NOMO-1 (cell line): ENCODE results near the gene AHNAK2.
A peak's percentile ranks its signal among the peaks of the same experiment; 100 is the strongest.
"Not testable (repeated sequence)": the region's sequence is repeated elsewhere in the genome, so short reads cannot be mapped to it uniquely, and the experiment has no call there.

Experiments used
- DNase-seq, 2 experiments: peaks; one replicate each; lab custom pipeline; 2025; ENCODE audit not compliant: unreplicated experiment in 2 of 2; lab: John Stamatoyannopoulos, UW

Gene AHNAK2

DNA sequence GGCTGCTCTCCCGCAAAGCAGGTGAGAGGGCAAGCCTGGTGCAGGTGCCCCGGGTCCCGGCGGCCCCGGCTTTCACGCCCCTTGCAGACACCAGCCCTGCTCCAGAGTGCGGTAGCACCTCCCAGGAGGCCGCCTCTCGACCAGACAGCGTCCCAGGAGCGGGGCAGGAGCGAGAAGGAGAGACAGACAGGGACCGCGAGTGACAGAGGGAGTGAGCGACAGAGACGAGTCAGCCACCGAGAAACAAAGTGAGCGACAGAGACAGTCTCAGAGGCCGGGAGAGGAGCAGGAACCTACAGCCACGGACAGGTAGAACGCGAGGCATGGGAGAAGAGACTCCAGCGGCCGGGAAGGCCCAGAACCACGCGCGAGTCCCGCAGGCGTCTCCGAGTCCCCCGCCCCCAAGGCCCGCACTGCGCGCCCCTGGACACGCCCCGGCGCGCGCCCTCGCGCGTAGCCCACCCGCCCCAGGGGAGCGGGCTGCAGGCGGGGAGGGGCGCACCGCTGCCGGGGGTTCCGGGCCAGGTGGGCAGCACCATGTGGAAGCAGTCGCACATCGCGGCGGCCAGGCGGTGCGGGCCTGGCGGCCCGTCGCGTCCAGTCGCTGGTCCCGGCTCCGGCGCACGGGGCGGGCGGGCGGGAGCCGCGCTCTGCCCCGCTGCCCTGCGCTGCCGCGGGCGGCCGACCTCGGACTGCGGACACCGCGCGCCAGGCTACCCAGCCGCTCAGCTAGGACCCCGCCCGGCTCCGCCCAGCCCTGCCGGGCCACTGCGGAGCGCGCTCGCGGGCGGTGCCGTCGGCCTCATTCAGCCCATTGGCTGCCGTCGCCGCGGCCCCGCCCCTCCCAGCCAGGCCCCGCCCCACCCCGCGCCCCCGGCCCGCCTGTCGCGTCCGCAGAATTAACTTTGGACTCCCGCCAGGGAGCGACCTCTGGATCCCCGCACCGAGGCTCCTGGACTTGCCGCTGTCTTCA, at the start of gene AHNAK2:
AHNAK2 (minus strand) TSS at position 694 of the 973 bp plus-strand sequence; CDS start at position 557, 137 bp downstream.
- peak; percentile 12 to 16 for DNase-seq

DNA sequence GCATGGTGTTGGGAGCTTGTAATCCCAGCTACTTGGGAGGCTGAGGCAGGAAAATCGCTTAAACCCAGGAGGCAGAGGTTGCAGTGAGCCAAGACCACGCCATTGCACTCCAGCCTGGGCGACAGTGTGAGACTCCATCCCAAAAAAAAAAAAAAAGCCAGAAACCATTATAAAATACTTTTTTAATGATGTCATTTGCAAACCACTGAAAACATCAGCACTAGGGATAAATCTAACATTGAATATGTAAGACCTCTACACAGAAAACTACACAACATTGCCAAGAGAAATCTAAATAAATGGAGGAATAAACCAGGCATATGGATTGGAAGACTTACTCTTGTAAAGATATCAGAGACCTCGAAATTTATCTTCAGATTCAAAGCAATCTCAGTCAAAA, 49.5 kb upstream of the AHNAK2 start:
- DNase-seq: not testable (repeated sequence)

DNA sequence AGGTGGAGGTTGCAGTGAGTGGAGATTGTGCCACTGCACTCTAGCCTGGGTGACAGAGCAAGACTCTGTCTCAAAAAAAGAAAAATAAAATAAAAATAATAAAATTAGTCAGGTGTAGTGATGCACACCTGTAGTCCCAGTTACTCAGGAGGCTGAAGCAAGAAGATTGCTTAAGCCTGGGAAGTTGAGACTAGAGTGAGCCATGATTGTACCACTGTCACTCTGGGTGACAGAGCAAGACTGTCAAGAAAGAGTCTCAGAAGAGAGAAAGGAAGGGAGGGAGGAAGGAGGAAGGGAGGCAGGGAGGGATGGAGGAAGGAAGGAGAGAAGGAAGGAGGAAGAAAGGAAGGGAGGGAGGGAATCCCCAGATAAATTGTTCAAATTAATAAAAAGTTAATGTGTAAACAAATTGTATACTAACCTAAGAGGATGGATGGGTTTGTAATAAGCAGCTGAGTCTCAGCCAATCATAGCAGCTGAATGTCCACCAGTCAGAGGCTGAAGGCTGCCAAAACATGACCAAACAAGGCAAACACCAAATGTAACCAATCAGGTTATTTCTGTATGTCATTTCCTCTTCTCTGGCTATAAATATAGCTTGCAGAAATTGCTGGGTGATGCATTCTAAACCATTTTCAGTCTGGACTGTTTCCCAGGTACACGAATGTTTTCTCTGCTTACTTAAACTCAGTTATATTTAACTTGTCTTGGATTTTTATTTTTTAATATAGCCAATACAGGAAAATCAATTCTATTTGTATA, 48.8 kb upstream of the AHNAK2 start:
- no peak for DNase-seq

DNA sequence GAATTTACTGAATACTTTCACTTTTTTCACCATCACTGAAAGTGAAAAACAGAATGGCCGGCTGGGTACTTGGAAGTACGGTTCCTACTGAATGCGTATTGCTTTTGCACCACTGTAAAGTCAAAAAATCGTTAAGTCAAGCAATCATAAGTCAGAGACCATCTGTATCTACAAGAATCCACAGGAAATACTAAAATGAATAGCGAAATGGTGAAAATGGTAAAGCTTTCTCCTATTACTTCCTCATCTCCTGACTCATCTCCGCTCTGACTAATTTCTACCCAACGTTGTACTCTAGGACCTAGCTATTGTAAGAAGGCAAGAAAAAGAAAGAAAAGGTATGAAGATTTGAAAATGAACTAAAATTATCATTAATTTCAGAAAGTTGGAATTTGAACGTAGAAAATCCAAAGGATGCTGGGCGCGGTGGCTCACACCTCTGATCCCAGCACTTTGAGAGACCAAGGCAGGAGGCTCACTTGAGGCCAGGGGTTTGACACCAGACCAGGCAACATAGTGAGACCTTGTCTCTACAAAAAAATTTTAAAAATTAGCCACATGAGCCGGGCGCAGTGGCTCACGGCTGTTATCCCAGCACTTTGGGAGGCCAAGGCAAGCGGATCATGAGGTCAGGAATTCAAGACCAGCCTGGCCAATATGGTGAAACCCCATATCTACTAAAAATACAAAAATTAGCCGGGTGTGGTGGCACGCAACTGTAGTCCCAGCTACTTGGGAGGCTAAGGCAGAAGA, 48.0 kb upstream of the AHNAK2 start:
- peak; percentile 50 to 81 for DNase-seq

DNA sequence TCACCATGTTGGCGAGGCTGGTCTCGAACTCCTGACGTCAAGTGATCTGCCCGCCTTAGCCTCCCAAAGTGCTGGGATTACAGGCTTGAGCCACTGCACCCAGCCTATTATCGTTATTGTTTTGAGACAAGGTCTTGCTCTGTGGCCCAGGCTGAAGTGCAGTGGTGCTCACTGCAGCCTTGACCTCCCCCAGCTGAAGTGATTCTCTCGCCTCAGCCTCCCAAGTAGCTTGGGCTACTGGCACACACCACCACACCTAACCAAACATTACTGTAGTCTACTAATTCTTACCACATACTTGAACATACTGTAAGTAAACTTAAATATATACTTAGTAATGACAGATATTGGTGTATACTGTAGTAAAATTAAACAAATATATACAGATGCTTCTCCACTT, 47.3 kb upstream of the AHNAK2 start:
- no peak for DNase-seq

GRCh38 chr14:105023791-105024480, 45.8 kb upstream of the AHNAK2 start:
- DNase-seq: no peak

- no peak for DNase-seq
These were observed 45.0 kb upstream of the AHNAK2 start for GRCh38 chr14:105023144-105023543.

DNA sequence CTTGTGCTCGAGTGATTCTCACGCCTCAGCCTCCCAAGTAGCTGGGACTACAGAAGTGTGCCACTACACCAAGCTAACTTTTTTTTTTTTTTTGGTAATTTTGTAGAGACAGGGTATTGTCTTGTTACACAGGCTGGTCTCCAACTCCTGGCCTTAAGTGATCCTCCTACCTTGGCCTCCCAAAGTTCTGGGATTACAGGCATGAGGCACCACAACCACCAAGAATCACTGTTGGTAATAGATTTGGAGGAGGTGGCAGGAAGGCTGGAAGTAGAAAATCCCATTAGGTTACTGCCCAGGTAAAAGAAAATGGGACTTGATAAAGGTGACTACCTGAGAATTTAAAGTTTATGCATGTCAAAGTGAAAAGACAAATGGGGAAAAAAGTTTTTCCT, 44.1 kb upstream of the AHNAK2 start:
- DNase-seq: no peak

- peak; percentile 42 to 64 for DNase-seq
These were observed 43.6 kb upstream of the AHNAK2 start for GRCh38 chr14:105021656-105022275.

GRCh38 chr14:105020815-105021655, 42.9 kb upstream of the AHNAK2 start, which contains the start of gene CDCA4:
CDCA4 (minus strand) TSS chr14:105021083; CDS start chr14:105011929, 9,154 bp downstream.
- DNase-seq: peak; percentile 99

DNA sequence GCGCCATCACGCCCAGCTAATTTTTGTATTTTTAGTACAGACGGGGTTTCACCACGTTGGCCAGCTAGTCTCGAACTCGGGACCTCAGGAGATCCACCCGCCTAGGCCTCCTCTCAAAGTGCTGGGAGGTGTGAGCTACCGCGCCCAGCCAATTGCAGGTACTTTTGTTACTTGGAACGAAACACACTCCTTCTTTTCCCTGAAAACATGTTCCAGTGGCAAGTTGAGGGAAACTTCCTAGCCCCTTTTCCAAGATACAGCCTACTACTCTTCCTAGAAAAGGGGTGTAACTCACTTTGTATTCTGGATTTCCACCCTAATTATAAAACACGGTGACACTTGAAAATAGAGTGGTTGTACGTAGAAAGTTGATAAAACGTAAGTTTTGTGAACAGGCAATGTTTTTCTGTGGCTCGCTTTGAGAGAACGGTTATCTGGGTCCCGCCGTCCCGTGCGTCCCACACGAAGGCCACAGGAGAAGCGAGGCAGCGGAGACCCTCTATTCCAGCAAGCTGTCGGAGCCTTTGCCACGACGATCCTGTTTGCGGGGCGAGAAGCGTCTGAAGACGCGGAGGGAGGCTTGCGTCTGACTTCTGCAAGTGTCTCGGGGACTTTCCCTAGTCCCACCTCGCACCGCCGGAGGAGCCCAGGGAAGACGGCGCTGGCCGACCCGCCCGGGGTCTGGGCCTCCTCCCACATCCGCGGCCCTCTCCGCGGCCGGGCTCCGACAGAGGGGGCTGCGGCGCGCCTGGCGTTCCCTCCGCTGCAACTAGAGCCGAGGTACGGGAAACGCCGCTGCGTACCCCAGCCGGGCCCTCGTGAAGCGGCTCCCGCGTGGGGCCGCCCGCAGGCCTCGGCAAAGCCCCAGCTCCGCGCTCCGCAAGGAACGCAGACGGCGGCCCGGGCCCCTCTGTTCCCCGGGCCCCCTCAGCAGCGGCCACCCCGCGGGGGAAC, 42.0 kb upstream of the AHNAK2 start:
- peak in 1 of 2 experiments; percentile 18 for DNase-seq

DNA sequence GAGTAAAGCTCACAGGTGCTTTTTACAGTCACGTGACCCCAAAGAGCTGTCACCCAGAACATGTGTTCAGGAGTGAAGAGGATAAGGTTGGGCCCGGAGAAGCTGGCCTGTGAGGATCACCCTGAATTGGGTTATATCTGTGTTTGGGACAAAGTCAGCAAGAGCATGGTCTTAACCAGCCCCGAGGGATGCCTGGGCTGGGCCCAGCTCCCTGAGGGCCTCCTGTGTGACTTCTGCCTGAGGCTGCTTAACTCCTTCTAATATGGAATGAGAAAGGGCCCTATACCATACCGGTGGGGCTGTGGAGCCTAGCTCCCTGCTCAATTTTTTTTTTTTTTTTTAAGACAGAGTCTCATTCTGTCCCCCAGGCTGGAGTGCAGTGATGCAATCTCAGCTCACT, 40.2 kb upstream of the AHNAK2 start:
- DNase-seq: no peak

DNA sequence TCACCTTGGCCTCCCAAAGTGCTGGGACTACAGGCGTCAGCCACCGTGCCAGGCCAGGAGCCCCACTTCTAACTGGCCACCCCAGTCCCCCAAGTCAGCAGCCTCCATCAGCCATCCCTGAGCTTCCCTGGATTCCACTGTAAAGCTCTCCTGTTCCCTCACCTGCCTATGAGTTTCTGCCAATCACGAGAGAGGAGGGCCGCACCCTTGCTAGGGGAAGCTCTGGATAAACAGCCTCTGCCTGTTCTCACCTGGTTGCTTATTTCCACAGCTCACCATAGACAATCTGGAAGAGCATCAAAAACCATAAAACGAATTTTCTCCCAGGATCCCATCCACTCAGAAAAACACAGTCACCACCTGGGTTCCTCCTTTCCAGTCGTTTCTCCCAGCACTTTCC, 37.7 kb upstream of the AHNAK2 start:
- no peak for DNase-seq

- DNase-seq: no peak
These were observed 37.1 kb upstream of the AHNAK2 start for GRCh38 chr14:105015242-105015641.

DNA sequence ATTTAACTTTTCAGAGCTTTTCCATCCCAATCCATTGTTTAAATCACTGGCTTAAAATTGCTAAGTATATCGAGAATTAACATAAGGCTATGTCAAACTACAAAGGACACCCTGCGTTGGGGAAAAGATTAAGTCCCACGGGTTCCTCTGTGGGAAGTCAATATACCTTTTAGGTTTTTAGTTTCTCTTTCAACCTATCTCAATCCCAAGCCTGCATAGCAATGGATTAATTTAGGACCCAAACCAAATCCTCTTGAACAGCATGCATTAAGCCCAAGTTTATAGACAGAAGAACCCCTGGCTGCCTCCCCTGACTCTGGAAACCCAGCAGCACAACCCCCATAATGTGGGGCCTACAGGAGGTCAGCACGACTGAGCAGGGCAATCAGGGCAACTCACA, 36.5 kb upstream of the AHNAK2 start:
- no peak for DNase-seq

- no peak for DNase-seq
These were observed 35.9 kb upstream of the AHNAK2 start for GRCh38 chr14:105014032-105014431.

- DNase-seq: no peak
These were observed 35.1 kb upstream of the AHNAK2 start for GRCh38 chr14:105013150-105013785.
